H54 (cell line): ENCODE data around the gene FAM53B.

Experiments used
- DNase-seq: peaks from one replicate; pipeline ENCODE4 v3.0.0; 2011; ENCODE audit warnings: low spot score, mixed read lengths; ENCODE audit not compliant: insufficient read length
- FAIRE-seq: peaks from 3 replicates; lab custom pipeline; 2011; peaks lifted over from hg19 to GRCh38; lab: Jason Lieb, UNC
- POLR2A ChIP-seq: IDR thresholded peaks from 2 replicates; pipeline ENCODE4 v1.6.1; 2011; ENCODE audit warnings: low read depth, mild to moderate bottlenecking, low read length

FAM53B gene

GRCh38 chr10:124605481-124605855 is 138.7 kb downstream of the FAM53B start:
- DNase-seq (no peak), FAIRE-seq (no peak)
- no peak for TF ChIP-seq POLR2A

GRCh38 chr10:124605001-124605370 is 139.2 kb downstream of the FAM53B start:
- FAIRE-seq (no peak), DNase-seq (no peak)
- TF ChIP-seq POLR2A: no peak

- DNase-seq (no peak), FAIRE-seq (no peak)
- TF ChIP-seq POLR2A: no peak
Measured at GRCh38 chr10:124604214-124605000, 139.8 kb downstream of the FAM53B start.

DNA sequence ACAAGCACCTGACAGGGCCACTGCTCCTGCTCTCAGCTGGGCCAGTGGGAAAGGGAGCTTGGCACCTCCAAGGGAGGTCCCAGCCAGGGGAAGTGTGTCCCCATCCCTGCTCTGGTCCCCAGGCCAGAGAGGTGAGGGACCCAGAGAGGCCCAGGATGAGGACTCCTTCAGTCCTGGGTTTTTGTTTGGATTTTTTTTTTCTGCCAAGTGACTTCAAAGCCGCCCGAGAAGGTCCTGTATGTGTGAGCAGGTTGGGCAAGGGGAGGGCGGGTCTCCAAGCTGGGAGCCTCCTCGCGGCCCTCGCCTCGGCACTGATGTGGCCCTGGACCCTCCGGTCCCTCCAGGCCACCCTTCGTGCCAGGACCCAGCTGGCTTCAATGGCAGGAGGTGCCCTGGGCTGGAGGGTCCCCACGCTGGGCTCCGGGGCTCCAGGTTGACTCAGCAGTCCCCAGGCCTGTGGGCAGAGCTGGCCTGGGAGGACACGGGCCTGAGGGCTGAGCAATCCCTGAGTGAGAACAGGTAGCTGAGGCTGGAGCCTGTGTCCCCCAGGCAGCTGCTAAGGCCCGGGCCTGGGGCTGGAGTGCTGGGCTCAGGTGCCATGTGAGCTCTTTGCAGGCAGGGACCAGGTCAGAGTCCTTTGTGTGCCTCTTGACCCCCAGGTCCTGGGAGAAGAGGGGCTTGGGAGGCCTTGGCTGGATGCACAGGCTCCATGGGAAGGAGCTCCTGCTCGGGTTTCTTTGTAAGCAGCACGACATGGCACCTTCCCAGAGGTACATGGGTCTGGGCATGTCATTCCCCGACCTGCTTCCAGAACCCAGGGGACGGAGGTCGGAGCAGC is 140.6 kb downstream of the FAM53B start:
- FAIRE-seq (no peak), DNase-seq (no peak)
- no peak for TF ChIP-seq POLR2A

GRCh38 chr10:124602646-124603365 is 141.4 kb downstream of the FAM53B start:
- no peak for TF ChIP-seq POLR2A
- DNase-seq: no peak
- FAIRE-seq: no peak

DNA sequence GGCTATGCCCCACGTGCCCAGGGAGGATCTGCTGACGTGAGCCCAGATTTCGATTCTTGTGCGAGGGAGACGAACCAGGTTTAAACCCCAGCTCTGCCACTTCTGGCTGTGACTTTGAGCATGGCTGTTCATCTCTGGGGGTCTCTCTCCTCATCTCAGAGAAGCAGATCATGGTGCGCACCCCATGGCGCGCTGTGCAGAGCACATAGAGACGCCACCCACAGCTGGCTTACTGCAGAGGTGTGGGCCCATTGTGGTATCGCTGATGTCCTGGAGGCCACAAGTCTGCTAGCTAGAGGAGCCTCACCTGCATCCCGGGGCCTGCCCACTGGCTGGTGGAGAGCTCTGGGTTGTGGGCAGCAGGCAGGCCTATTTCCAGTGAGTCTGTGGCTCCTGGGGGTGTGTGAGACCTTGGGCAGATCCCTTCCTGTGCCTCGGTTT is 142.0 kb downstream of the FAM53B start:
- no peak for DNase-seq
- no peak for TF ChIP-seq POLR2A
- no peak for FAIRE-seq

DNA sequence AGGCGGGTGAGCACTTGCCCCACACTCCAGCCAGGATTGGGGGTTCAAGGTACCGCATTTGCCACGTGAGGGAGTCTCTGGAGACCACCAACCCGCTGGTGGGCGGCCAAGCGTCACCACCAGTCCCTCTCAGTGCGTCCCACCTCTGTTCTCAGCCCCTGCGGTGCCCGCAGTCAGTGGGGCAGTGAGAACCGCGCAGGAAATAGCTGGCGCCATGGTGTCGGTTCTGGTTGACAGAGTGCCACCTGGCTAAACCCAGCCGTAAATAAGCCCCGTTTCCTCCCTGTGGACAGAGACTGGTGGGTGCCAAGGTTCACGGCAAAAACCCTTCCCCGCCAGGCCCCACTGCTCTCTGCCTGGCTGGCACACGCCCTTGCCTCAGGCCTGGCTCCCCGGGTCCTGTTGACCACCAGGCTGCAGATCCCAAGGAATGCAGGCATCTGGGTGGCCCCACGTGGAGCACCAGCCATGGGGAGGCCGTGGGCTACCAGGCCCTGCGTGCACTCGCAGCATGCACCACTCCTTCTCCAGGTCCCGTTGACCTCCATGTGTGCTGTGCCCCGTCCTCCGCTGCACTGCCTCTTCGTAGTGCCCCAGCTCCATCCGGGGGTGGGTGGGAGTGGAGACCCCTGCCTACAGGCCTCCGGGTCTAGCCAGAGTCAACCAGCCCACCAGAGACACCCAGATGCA is 142.6 kb downstream of the FAM53B start:
- DNase-seq: no peak
- TF ChIP-seq POLR2A: no peak
- FAIRE-seq: no peak

DNA sequence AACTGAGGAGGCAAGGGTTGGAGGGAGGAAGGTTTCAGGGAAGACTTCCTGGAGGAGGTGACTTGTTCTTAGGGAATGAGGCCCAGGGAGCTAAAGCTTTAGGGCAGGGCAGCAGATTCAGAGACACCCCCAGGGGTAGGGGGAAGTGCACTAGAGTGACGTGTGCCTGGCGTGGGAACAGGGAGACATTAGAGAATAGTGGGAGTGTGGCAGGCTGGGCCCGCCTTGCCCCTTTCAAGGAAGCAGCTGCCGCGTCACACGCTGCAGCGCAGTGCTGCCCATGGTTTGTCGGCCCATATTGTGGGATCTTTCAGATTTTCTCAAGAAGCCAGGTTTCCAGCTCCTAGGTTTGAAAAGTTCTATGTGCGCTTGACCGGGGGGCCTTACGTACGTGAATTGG is 143.2 kb downstream of the FAM53B start:
- DNase-seq (no peak), FAIRE-seq (no peak)
- TF ChIP-seq POLR2A: no peak

DNA sequence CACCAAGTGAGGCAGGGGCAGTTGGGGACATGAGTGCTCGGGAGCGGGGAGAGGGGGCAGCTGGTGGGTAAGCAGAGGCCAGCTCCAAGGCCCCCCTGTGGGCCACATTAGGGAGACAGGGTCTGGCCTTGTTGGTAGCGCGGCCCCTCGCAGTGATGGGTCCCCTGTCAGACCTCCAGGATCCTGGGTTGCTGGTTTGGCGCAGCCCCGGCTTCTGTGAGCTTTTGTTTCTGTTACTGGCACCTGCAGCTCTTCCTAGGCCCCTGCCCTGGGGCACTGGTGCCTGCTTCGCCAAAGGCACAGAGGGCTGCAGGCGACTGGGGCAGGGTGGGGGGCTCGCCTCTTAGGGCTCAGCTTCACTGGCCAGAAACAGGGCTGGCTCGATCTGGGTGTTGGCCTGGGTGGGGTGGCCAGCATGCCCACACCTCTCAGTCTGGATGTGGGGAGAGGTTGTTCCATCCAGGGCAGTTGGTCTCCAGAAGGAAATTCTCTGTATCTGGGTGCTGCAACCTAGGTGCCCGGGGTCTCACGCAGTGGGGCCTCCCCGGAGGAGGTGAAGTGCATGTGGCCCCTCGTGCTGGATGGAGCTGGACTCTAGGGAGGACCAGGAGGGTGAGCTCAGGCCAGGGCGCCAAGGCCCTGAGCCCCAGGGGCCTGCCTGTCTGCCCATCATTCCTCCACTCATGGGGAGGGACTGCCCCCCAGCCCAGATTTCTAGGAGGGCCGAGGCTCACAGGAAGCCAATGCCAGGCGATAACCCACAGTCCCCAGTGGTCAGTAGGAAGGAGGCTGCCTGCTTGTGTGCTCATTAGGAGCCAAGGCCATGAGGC is 143.9 kb downstream of the FAM53B start:
- DNase-seq: no peak
- no peak for FAIRE-seq

DNA sequence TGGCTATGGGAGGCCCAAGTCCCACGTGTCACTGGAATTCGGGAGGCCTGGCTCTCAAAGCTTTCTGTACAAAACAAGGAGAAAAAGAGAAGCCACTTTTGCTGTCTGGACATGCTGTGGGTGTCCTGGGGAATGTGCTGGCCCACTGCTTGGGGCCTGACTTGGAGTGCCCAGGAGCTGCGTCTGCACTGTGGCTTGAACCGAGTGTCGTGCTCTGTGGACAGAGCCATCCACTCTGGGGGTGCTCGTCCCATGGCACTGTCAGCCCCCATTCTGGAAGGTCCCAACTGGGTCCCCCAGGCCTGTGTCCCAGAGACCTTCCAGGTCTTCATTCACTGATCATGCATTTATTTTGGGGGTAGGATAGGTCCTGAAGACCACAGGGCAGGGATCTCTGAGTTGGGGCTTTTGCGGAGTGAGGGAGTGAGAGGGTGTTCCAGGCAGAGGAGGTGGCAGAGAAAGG is 144.6 kb downstream of the FAM53B start:
- FAIRE-seq (no peak), DNase-seq (no peak)
- no peak for TF ChIP-seq POLR2A

More for the DNA sequence above, 143.9 kb downstream of the FAM53B start:
- TF ChIP-seq POLR2A: no peak

- no peak for DNase-seq
- no peak for TF ChIP-seq POLR2A
- no peak for FAIRE-seq
Measured at GRCh38 chr10:124598773-124599587, 145.2 kb downstream of the FAM53B start.

GRCh38 chr10:124598196-124598595 is 146.0 kb downstream of the FAM53B start:
- no peak for DNase-seq
- no peak for FAIRE-seq
- no peak for TF ChIP-seq POLR2A
